ENCODE results near the gene DBR1.

GRCh38 chr3:138187296-138188012 lies 12.7 kb upstream of the DBR1 start, which contains the start of gene ARMC8:
- TF ChIP-seq EZH2 (IDR thresholded peaks at IDR 0.05; ENCODE audit: low read depth) (no peak), CTCF (conservative IDR thresholded peaks at IDR 0.05) (no peak)
